ENCODE measurements around the gene AFF3.
"Not testable (repeated sequence)": the region's sequence is repeated elsewhere in the genome, so short reads cannot be mapped to it uniquely, and the experiment has no call there.

The AFF3 gene

DNA sequence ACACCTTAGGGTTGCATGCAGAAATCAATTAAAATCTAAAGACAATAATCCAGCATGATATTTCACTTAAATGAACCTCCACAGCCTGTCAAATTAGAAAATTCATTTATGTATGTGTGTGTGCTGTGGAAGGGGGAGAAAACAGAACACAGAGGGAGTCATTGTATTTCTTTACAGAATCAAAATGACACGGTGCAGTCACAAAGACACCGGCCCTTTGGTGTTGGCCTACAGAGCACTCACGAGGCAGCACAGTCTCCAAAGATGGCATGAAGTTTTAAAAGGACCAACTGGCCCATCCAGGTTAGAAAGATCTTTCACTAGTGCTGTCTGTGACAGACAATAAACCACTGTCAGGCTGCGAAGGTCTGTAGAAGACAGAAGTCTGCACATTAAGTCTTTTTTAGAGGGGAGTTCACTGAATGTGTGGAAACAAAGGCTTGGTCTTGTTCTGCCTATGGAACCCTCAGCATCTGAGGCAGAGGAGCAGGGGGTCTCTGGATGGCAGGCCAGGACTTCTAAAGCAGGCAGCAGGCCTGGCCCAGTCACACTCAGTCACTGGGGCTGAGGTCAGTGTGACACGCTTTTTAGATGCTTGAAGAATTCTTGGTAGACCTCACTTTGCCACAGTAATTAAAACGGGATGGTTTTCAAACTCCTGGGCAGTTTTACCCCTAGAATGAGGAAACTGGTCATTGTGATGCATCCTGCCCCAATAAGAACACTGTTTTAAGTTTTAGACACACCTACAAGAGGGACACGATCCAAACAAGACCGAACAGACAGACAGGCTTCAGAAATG lies 184.9 kb downstream of the AFF3 start:
- DNase-seq = no peak

DNA sequence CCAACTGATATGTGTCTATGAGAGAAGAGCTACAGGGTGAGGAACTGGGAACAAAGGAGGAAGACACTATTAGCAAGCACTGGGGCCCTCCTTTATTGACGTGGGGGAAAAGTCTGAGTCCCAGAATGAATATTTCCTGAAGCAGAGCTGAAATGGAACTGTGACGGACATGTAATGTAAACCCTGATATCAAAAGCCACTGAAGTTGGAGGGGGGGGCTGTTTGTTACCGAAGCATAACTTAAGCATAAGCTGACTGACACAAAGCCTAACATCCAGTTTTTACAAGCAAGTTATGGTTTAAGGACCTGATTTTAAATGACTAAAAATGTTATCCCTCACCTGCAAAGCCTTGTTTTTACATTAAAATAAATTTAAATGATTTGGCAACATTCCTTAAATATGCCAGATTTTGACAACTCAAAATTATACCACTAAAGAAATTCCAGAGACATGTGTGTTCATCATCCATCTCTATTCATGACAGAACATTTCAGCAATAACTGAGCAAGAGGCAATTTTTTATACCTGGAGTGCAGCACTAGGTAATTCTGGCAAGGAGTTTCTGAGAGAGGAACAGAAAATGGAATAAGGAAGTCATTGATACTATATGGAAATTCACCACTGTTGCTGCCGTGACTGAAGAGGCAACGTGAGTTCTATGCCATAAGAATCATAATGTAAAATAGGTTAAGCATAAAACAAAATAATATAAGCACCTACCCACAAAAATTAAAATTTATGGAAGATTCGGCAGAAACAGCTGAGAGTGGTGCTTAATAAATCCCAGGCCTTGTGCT lies 186.0 kb downstream of the AFF3 start:
- no peak for DNase-seq

DNA sequence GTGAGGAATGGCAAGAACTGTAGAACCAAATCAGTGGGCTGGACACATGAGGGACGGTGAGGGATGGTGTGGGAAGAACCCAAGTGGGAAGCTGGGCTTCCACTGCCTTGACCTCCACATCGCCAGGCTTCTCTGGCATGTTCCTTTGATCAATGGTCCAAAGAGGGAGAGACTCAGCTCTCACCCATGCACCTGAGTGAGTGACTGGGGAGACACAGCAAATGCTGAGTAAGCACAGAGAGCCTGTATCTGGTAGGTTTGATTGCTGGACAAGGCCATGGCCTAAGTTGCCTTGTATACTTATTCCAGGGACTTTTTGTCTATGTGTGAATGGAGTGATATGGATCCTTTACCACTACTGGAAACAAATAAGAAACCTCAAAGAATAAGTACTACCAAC lies 188.6 kb downstream of the AFF3 start:
- no peak for DNase-seq

DNA sequence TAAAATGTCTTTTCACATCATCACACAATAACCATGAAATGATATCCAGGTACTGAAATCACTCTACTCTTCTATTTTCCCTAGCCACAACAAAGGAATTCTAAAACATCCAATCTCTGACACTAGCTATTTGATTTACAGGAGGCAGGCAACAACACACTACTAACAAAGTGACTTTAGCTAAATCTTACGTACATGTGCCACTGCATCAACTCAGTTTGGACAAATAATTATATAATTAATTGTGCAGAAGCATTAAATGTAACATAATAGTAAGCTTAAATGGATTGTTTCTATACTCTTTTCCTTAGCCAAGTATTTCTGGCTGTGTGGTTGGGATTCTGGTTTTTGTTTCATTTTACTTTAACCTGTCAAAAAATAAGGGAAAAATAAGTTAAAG lies 192.4 kb downstream of the AFF3 start:
- no peak for DNase-seq

DNA sequence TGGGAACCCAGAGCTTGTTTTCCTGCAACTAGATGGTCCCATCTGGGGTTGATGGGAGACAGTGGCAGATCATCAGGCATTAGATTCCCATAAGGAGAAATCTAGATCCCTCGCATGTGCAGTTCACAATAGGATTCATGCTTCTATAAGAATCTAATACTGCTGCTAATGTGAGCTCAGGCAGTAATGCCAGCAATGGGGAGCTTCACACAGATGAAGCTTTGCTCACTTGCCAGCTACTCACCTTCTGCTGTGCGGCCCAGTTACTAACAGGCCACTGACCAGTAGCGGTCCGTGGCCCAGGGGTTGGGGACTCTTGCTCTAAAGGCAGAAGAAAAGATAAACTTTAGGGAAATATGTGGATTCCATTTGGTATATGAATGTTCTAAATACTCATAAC lies 192.9 kb downstream of the AFF3 start:
- no peak for DNase-seq

DNA sequence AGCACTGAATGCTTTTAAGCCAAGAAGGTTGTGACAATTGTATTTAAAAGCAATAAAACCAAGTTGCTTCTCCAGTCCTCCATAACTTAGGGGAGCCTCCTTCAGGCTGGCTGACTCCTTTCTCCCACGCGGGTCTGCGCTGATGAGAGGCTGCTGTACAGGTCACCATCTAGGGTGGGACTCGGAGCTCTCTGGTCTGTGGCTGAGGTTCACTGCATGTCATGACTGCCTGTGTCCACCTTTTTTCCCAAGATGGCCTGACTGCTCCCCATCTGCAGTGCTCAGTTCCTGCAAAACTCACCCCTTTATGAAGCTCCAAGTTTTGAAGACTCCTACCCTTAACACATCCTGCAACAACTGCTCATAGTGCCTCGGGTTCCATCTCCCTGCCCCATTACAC lies 194.4 kb downstream of the AFF3 start:
- DNase-seq = no peak

DNA sequence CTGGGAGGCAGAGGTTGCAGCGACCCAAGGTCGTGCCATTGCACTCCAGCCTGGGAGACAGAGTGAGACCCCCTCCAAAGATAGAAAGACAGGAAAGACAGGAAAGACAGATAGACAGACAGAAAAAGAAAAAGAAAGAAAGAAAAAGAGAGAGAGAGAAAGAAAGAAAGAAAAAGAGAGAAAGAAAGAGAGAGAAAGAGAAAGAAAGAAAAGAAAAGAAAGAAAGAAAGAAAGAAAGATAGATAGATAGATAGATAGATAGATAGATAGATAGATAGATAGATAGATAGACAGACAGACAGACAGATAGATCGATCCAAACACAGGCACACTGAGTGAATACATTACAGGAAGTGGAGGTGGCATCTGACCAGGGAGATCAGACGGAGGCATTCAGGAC lies 195.0 kb downstream of the AFF3 start:
- not testable (repeated sequence) for DNase-seq

DNA sequence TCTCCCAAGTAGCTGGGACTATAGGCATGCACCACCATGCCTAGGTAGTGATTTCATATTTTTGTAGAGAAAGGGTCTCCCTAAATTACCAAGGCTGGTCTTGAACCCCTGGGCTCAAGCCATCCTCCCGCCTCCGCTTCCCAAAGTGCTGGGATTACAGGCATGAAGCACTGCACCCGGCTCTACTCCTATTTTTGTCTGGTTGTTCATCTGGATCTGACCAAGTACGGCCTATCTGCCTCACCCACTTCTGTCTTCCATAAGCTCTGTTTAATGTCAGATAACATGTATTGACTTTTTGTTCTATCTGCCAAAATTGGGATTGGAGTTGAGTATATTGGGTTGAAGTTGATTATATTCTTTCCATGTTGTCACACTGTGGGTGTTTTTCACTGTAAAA lies 198.4 kb downstream of the AFF3 start:
- no peak for DNase-seq

DNA sequence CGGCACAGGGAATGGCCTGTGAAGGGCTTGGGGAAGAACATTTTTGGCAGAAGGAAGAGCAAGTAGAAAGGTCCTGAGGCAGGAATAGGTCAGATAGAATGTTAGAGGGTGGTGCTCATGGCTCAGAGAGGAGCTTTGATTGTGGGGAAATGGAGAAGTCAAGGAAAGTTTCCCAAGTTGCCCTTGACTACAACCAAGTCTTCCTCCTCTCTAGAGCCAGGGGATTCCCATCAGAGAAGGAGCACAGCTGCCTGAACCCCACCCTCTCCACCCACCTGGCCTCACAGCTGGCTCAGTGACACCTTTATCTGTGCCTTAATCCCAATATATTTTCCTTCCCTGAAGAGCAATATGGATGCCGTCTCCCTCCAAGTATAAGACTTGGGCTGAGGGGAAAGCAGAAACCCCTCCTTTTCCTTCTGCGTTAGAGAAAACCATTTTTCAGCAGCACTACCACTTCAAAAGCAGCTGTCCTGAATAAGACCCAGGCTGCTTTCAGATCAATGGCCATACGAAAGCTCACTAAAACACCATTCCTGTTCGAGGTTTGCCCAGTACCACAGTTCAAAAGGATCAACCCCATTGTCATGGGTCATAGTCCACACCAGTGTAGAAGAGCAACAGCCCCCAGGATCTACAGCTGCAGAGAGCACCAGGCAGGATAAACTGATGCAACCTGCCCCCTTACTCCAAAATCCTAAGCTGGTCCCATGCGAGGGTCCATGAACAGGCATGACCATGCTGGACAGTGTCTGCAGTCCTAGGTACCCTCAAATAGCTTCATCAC lies 199.6 kb downstream of the AFF3 start:
- no peak for DNase-seq

DNA sequence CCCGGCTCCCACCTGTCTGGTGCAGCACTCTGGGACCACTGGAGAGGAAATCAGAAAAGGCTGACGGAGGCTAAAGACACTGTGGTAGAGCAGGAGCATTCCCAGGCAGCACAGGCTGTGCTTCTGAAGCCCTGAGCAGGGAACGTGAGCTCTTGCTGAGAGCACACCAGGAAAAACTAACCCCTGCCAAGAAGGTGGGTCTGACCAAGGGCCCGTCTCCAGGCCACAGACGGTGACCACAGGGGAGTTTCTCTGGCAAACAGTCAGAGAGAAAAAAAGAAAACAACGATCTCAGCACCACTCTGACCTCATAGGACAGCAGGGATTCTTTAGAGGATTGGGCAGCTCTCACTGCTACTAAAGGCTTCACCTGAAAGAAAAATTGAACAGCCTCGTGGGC lies 201.4 kb downstream of the AFF3 start:
- no peak for DNase-seq

DNA sequence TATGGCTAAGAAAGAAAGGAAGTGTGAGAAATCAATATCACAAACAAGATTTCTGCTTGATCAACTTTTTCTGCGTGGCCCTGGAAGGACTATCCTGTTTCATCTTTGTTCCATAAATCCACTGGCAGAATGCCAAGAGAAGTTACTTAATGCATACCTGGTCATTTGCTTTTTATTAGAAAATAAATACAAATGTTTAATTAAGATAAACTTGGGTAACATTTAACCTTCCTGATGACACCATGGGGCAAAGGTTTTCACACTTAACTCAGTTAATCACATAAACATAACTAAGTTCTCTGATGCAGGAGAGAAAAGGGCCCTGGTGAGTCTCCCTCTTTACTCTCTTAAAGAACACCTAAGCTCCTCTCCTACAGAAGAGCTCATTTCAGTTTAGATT lies 203.3 kb downstream of the AFF3 start:
- no peak for DNase-seq

DNA sequence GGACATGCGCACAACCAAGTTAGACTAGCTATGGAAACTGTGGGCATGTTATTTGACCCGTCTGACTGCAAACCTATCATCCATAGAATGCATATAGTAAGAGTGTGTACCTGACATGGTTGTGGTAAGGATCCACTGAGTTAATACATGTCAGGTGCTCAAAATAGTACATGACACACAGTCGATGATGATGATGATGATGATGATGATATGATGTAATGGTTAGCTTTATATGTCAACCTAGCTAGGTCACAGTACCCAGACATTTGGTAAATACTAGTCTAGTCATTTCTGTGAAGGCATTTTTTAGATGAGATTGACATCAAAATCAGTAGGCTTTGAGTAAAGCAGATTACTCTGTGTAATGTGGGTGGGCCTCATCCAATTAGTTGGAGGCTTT lies 204.1 kb downstream of the AFF3 start:
- DNase-seq = no peak

DNA sequence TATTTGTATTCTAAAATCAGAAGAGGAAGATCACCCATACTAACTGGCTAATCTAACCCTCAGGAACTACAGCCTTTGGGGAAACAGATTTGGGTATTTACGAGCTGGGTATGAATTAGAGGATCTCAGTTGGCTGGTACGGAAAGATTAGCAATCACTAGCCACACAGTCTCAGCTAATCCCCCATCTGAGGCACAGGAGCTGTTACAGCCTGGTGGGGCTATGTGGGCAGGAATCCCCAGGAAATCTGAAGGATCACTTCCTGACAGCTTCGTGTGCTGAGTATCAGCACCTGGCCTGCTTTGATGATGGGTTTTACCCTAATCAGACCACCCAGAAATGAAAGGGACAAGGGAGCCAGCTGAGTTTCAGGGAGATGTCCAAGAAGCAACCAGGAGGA lies 206.3 kb downstream of the AFF3 start:
- no peak for DNase-seq

DNA sequence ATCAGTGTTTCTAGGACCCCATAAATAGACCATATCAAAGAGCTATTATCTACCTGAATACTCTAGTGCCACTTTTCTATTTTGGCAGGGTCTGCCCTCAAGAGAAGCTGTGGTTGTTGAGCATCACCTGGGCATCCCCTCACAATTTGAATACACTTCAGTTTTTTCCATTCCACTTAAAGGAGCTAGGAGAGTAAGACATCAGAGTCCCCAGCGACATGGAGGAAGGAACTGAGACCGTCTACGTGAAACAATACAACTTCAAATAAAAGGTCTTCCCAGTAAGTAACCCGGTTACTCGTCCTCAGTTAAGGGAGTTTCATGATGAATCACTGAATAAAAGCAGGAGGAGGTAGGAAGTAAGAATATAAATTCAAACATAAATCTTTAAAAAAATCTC lies 206.7 kb downstream of the AFF3 start:
- no peak for DNase-seq

DNA sequence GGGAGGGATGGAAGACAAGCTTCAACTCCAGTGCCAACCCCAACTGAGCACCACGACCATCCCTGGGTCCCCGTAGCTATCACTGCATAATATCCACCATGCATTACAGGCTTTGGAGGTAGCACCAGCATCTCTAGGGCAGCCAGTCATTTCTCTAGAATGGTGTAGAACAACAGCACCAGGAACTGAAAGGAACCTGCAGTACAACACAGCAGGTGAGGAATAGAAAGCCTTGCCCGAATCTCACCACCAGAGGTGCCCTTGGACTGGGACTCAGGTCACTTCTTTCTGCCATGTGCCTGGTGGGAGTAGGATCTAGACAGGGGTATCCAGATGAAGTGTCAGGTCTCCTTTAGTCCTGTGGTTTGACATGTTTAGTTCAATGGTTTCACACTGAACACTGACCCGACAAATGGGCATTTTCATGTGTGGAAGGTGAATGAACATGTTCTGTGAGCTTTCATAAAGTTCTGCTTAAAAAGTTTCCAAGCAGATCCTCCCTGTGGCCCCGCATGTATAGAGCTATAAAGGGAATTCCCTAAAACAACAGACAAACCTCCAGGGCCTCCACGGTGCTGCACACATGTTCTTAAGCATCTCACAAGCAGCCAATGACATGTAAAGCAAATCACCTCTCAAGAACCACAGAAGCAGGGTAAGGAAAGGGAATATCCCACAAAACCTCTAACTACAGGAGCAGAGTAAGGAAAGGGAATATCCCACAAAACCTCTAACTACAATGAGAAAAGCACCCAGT lies 208.3 kb downstream of the AFF3 start:
- DNase-seq = no peak

DNA sequence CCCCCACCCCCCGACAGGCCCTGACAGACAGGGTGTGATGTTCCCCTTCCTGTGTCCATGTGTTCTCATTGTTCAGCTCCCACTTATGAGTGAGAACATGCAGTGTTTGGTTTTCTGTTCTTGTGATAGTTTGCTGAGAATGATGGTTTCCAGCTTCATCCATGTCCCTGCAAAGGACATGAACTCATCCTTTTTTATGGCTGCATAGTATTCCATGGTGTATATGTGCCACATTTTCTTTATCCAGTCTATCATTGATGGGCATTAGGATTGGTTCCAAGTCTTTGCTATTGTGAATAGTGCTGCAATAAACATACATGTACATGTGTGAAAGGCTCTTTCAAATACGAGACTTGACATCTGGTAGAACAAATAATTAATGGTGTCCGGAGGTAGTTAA lies 208.9 kb downstream of the AFF3 start:
- not testable (repeated sequence) for DNase-seq

DNA sequence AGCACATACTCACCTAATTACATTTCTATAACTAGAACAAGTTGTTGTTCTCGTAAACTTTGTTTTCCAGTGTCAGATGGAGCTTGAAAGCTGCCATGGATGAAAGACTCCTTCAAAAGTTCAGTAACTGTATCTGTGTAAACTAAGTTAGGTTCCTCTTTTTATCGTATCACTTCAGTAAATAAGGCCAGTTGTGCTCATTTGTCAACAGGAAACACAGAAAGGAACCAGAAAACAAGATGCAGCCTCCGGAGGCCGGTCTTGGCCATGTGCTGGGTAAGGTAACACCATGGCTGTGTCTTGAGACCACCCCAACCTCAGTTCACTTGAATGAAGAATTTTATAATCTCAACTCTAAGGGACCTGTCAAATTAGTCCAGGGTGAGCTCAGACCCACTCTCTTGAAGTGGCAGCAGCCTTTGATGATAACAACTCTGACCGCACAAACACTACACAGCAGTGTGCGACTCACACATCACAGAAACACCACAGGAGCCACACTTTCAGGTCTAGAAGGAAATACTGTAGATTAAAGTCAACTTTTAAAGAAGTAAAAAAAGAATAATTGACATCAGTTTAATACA lies 213.8 kb downstream of the AFF3 start:
- no peak for DNase-seq

DNA sequence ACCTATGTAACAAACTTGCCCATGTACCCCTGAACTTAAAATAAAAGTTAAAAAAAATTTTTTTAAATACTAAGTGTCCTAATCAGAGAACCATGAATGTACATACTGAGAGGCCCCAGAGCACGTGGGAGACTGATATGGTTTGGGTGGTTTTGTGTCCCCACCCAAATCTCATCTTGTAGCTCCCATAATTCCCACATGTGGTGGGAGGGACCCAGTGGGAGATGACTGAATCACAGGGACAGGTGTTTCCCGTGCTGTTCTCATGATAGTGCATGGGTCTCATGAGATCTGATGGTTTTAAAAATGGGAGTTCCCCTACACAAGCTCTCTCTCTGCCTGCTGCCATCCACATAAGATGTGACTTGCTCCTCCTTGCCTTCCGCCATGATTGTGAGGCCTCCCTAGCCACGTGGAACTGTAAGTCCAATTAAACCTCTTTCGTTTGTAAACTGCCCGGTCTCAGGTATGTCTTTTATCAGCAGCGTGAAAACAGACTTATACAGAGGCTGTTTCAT lies 214.6 kb downstream of the AFF3 start:
- not testable (repeated sequence) for DNase-seq

DNA sequence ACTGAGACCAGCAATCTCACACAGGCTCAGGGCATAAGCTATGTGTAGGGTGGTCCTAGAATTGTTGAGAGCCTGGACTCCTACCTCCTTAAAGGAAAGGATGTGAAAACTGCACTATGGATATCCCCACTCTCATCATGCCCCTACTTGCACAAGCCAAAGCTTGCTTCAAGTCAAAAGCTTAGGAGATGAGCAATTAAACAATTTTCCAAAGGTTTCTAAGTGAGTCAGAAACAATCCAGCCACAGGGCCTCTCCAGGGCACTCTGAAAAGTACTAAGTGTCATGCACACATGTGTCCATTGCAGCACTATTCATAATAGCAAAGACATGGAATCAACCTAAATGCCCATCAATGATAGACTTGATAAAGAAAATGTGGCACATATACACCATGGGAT lies 215.4 kb downstream of the AFF3 start:
- DNase-seq = no peak

DNA sequence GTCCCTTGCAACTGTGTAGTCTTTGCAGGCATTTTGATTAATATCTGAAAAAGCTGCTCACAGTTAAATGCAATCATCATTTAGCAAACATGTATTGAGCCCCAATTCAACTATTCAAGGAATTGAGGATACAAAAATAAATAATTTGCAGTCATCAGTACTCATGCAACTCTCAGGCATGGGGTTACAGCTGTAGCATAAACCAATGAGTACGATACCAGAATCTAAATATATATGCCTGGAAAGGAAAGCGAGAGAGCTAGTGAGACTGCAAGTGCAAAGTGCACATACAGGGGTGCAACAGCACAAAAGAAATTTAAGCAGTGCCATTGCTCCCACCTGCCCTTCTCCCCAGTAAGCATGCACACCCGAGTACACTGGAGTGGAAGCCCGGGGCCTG lies 216.4 kb downstream of the AFF3 start:
- no peak for DNase-seq

DNA sequence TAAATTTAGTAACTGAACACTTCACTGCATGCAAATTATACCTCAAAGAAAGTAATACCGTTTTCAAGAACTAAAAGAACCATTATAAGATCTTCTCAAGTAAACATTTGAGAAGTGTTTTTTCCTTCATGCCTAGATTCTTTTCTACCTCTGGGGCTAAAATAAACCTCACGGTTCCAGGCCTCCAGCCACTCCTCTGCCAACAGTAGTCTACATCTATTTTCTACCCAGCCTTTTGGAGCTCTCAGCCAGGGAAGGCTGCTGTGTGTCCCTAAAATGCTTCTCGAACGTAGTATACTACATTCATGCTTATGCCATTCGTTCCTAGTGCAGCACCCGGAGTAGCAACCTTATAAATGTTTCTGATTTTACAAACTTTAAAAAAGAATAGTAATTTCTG lies 219.7 kb downstream of the AFF3 start:
- no peak for DNase-seq

DNA sequence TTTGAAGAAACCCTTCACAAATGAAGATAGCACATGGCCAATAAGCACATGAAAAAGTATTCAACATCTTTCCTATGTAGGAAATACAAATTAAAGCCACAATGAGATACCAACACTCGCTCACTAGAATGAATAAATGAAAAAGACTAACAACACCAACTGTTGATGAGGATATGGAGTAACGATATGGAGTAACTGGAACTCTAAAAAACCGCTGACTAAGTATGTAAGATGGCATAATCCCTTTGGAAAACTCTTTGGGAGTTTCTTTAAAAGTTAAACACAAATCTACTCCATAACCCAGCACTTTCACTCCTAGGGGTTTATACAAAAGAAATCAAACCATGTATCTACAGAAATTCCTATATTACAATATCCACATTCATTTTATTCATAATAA lies 220.5 kb downstream of the AFF3 start:
- DNase-seq = no peak

Measured in NCI-H187 (cell line).